Measurements from ENCODE around the gene RSBN1L.
A peak's percentile ranks its signal among the peaks of the same experiment; 100 is the strongest.
"Not testable (repeated sequence)": the region's sequence is repeated elsewhere in the genome, so short reads cannot be mapped to it uniquely, and the experiment has no call there.

RSBN1L gene

DNA sequence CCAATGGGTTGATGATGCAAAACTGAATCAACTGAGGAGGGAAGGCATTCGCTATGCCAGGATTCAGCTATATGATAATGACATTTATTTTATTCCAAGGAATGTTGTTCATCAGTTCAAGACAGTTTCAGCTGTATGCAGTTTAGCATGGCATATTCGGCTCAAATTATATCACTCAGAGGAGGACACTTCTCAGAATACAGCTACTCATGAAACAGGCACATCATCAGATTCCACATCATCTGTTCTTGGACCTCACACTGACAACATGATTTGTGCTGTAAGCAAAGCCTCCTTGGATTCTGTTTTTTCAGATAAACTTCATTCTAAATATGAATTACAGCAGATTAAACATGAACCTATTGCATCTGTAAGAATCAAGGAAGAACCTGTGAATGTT is 82.3 kb downstream of the RSBN1L start:
- no peak for DNase-seq

DNA sequence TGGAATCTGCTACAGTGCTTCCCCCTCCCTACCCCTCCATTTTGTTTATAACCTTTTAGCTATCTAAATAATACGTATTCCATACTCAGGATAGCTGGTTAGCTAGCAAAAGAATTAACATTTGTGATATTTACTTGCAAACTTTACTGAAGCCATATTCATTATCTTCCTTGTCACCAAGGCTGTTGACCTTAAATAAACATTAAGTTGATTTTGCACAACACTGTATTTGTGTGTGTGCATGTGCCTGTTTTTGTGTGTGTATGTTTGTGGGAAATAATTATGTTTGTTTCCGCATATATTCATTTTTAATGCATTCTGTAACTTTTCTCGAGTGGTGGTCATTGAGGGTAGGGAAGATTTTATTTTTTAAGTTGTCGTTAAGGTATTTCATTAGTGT is 86.1 kb downstream of the RSBN1L start:
- no peak for DNase-seq

GRCh38 chr7:77783111-77783510 is 86.9 kb downstream of the RSBN1L start:
- DNase-seq = no peak

GRCh38 chr7:77783545-77783944 is 87.3 kb downstream of the RSBN1L start:
- DNase-seq = no peak

DNA sequence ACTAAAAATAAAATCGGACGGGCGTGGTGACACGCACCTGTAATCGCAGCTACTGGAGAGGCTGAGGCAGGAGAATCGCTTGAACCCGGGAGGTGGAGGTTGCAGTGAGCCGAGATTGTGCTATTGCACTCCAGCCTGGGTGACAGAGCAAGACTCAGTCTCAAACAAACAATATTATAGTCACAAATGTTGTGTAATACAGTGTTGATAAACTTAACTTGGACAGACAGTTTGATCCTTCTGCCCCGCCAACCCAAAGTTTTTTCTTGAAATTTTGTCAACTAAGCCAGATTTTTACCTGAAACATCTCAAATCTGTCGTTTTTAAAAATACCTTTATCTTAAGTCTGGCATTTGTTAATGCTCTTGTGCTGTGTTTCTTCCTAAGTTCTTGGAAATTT is 88.2 kb downstream of the RSBN1L start:
- DNase-seq = not testable (repeated sequence)

DNA sequence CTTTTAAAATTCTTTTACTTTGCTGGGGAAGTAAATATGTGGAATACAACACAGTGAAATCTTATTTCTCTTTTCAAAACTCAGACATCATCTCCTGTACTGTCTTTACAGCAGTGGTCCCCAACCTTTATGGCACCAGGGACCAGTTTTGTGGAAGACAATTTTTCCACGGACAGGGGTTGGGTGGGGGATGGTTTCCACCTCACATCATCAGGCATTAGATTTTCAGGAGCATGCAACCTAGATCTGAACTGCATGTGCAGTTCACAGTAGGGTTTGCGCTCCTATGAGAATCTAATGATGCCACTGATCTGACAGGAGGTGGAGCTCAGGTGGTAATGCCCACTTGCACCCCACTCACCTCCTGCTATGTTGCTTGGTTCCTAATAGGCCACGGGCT is 89.8 kb downstream of the RSBN1L start:
- no peak for DNase-seq

GRCh38 chr7:77786741-77787140 is 90.5 kb downstream of the RSBN1L start:
- no peak for DNase-seq

DNA sequence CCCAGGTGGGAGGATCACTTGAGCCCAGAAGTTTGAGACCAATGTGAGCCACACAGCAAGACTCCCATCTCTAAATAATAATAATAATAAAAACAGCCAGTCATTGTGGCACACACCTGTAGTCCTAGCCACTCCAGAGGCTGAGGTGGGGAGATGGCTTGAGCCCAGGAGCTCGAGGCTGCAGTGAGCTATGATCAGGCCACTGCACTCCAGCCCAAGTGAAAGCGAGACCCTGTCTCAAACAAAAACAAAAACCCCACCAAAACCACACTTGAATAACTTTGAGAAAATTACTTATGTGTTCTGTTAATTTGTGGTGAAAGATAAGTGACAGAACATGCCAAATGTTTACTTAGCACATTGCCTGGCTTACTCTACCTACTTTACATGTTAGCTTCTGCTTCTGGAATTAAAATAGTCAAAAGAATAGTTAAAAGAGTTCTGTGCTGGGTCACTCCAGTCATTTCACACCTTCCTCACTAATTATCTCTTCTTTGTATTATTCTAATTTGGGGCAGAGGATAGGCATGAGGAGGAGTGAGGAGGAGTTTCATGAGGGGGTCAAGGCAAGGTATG is 92.2 kb downstream of the RSBN1L start:
- DNase-seq = no peak

GRCh38 chr7:77791336-77791735 is 95.1 kb downstream of the RSBN1L start:
- DNase-seq = no peak

DNA sequence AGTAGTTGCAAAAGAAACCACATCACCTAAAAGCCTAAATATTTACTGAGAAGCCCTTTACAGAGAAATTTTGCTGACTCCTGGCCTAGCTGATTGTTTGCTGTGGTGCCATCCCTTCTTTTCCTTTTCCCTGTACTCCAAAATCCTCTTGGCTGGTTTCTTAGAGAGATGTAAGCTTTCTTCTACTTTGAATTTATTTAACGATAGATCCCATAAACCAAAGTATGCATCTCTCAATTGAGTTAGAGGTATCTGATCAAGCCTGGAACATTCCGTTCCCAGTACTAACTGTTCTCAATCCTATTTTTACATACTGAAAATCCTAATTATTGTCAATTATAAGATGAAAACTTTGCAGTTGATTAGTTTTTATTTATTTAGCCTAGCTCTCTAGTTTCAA is 95.7 kb downstream of the RSBN1L start:
- DNase-seq = no peak

DNA sequence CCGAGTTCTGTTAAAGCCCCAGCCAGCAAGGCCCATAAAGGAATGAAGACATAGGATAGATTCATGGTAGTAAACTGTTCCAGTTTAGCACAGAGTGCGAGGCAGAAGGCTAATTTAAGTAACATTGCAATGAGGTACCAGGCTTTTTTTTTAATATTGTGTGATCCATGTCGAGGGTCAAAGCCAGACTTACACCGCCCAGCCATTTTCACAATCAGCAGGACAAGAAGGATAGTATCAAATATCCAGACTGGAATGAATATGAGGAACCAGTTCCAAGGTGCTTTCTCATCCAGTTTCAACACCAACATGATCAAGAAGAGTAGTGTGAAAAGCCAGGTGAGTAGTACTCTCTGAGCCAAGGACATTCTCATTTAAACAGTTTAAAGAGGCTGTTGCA is 97.7 kb downstream of the RSBN1L start:
- DNase-seq = no peak

GRCh38 chr7:77796109-77796508 is 99.8 kb downstream of the RSBN1L start:
- DNase-seq = no peak

GRCh38 chr7:77796960-77797359 is 100.7 kb downstream of the RSBN1L start:
- no peak for DNase-seq

DNA sequence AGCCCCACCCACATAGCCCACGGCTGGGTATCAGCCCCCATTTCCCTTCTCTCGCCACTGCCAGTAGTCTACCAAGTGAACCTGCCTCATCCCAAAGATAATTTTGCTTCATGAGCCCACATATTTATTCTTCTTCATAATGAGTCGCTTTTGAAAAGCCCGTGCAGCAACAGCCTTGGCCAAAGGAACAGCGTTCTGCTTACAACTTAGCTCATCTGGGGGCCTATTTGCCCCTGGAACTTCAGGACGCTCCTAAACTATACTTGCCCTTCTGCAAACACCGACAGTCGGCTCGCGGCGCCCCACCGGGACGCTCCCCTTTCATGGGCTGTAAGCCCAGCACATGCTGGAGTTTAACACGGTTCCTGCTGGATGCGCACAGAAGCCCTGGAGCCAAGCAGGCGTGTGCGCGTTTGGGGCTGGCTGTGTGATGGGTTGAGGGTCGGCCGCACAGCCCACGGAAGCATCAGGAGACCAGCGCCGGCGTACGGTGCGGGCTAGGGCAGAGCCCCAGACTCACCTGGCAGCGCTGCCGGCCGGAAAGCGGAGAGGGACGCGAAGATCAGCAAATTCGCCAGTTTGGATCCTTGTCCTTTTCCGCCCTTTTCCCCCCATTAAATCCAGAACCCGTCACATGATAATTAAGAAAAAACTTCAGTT is 101.6 kb downstream of the RSBN1L start:
- DNase-seq = peak in 1 of 2 experiments; percentile 29

- DNase-seq = peak; percentile 88 to 93
These were observed 102.3 kb downstream of the RSBN1L start, which contains the start of the genes PHTF2 and TMEM60 for GRCh38 chr7:77798394-77799077. Gene PHTF2 (plus strand): TSS chr7:77798773. Gene TMEM60 (minus strand): TSS chr7:77798434. CDS start chr7:77794373, 4,061 bp downstream.

GRCh38 chr7:77799078-77799964 is 103.1 kb downstream of the RSBN1L start:
- peak in 1 of 2 experiments; percentile 17 for DNase-seq

- DNase-seq = no peak
These were observed 103.9 kb downstream of the RSBN1L start for GRCh38 chr7:77800158-77800557.

- no peak for DNase-seq
These were observed 104.5 kb downstream of the RSBN1L start for GRCh38 chr7:77800730-77801129.

DNA sequence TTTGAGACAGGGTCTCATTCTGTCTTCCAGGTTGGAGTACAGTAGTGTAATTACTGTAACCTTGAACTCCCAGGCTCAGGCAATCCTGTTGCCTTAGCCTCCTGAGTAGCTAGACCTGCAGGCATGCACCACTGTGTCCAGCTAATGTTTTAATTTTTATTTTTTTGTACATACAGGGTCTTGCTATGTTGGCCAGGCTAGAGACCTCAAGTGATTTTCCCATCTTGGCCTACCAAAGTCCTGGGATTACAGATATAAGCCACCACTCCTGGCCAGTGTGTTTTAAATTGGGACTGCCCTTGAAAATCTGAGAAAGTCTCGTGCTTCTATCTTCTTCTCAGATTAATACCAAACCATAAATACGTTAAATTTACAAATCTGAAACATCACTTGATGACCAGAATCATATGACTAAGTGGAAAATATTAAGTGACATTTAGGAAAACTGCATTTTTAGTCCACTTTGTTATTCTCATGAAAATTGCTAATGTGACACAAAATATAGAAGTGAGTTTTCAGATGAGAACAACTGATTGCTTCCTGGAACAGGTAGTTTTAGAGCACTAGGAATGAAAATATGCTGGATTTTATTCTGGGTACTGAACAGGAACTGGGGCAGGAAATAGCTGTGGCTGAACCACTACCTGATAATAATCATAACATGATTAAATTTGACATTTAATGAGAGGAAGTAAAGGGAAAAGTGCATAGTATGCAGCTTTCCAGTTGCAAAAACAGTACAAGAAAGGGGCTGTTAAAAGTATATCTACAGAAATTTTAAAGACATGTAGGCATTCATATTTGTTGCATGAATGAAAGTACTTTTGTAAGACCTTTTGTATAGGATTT is 106.5 kb downstream of the RSBN1L start:
- no peak for DNase-seq

- no peak for DNase-seq
These were observed 110.2 kb downstream of the RSBN1L start for GRCh38 chr7:77806425-77806824.

- no peak for DNase-seq
These were observed 112.3 kb downstream of the RSBN1L start for GRCh38 chr7:77808517-77808916.
